BJ (cell line): Measurements from ENCODE around the gene GLYR1. TPM values are rescaled to one million over a fixed set of nuclear protein-coding genes. Genes with fewer than 3 reads are reported as not detected.
A peak's percentile ranks its signal among the peaks of the same experiment; 100 is the strongest.

Experiments used
- CTCF ChIA-PET: fragments of 350-600 bp; formaldehyde crosslinking; extraction: SDS; loops from one replicate; lab custom pipeline; 2021; ENCODE audit warnings: antibody characterized with exemption, inconsistent platforms; lab: Yijun Ruan, JAX
- POLR2A ChIA-PET: fragments of 300-600 bp; sonication (Branson Sonifier 250); formaldehyde crosslinking; extraction: SDS; loops from one replicate; lab custom pipeline; 2021; ENCODE audit warnings: antibody characterized with exemption; lab: Charles Lee
- DNase-seq: peaks from one replicate; pipeline ENCODE4 v3.0.0-alpha.2; 2011; ENCODE audit warnings: low read depth
- H3K27me3 ChIP-seq: 2 replicates; pipeline ENCODE4 v1.6.0; 2011; ENCODE audit warnings: low read length; ENCODE audit not compliant: control insufficient read depth, insufficient read depth
- H3K36me3 ChIP-seq: 2 replicates; pipeline ENCODE4 v1.5.1; 2011; ENCODE audit warnings: low read length; ENCODE audit not compliant: control insufficient read depth, insufficient read depth
- H3K4me3 ChIP-seq: 2 replicates; pipeline ENCODE4 v1.5.1; 2011; ENCODE audit warnings: low read depth, mild to moderate bottlenecking, control low read depth, low read length
- CTCF ChIP-seq: IDR thresholded peaks from 2 replicates; pipeline ENCODE4 v1.5.1; 2011; ENCODE audit warnings: low read depth, mild to moderate bottlenecking, control low read depth, inconsistent platforms, low read length, moderate library complexity; ENCODE audit not compliant: insufficient read depth
- polyA plus RNA-seq: library from polyadenylated mRNA; depleted of rRNA; stranded (reverse); fragments of >200 nt; gene quantifications from 2 replicates; pipeline ENCODE4 v1.2.3, GENCODE V29; 2011

Gene GLYR1
- polyA plus RNA-seq, 1 experiment = 41.6 TPM

- Histone ChIP-seq H3K36me3 (peaks cover 35% of the 10 kb centered on the region), H3K4me3 (no peak overlapping the region), H3K27me3 (no peaks in the 10 kb centered on the region)
- POLR2A ChIA-PET = no interaction called here
- DNase-seq = no peak
- CTCF ChIA-PET = interaction anchor here (1.6 to 1.8 kb wide), 2 partner anchors 10 to 22 kb away, joined by 3 to 4 read pairs; no protein-coding TSS in a partner anchor
- no peak for TF ChIP-seq CTCF
Observed at GRCh38 chr16:4884209-4884608, 37.1 kb upstream of the GLYR1 start.

- no peak overlapping the region for H3K4me3 ChIP-seq
- ChIA-PET CTCF (interaction anchor here (1.6 kb wide), 1 partner anchor 21 kb away, joined by 3 read pairs; no protein-coding TSS in a partner anchor), POLR2A (no interaction called here)
- DNase-seq = no peak
- H3K27me3 ChIP-seq = no peaks in the 10 kb centered on the region
- H3K36me3 ChIP-seq = peaks cover 36% of the 10 kb centered on the region
- TF ChIP-seq CTCF = no peak
Observed at GRCh38 chr16:4883501-4883900, 36.4 kb upstream of the GLYR1 start.

GRCh38 chr16:4882633-4883285, 35.7 kb upstream of the GLYR1 start:
- Histone ChIP-seq H3K36me3 (peaks cover 42% of the 10 kb centered on the region), H3K4me3 (no peak overlapping the region), H3K27me3 (no peaks in the 10 kb centered on the region)
- ChIA-PET POLR2A (no interaction called here), CTCF (no interaction called here)
- peak; percentile 14 for DNase-seq
- TF ChIP-seq CTCF = no peak

GRCh38 chr16:4882000-4882632, 35.0 kb upstream of the GLYR1 start:
- Histone ChIP-seq H3K27me3 (no peaks in the 10 kb centered on the region), H3K4me3 (no peak overlapping the region), H3K36me3 (peaks cover 46% of the 10 kb centered on the region)
- DNase-seq = no peak
- CTCF ChIA-PET = no interaction called here
- TF ChIP-seq CTCF = no peak
- POLR2A ChIA-PET = no interaction called here

- CTCF ChIA-PET = interaction anchor here (1.0 kb wide), 1 partner anchor 13 kb away, joined by 3 read pairs; no protein-coding TSS in a partner anchor
- H3K36me3 ChIP-seq = peaks cover 52% of the 10 kb centered on the region
- POLR2A ChIA-PET = no interaction called here
Observed at GRCh38 chr16:4880006-4880580, 33.0 kb upstream of the GLYR1 start.

More at GRCh38 chr16:4880006-4880580, 33.0 kb upstream of the GLYR1 start:
- H3K4me3 ChIP-seq = no peak overlapping the region
- H3K27me3 ChIP-seq = no peaks in the 10 kb centered on the region
- TF ChIP-seq CTCF = no peak
- DNase-seq = no peak
